Body of pancreas (tissue), 4 donors: Measurements from ENCODE around the gene H6PD.

ENCODE experiments used
- POLR2A ChIP-seq, 3 donors: fragments of 450-650 bp; IDR thresholded peaks; one replicate each; pipeline ENCODE4 v1.6.1; 2016; ENCODE audit warnings: antibody characterized with exemption in 3 of 3, mild to moderate bottlenecking in 2 of 3
- TF ChIP-seq, protein P1 (sequence below), 7 experiments: fragments of 450-650 bp in 4 of 7; fragments of 200-600 bp in 3 of 7; sonication (generic) in 3 of 7; IDR thresholded peaks; one replicate each; pipeline ENCODE4 v1.5.1; 2016 to 2019; ENCODE audit warnings: antibody characterized with exemption in 7 of 7

DNA sequence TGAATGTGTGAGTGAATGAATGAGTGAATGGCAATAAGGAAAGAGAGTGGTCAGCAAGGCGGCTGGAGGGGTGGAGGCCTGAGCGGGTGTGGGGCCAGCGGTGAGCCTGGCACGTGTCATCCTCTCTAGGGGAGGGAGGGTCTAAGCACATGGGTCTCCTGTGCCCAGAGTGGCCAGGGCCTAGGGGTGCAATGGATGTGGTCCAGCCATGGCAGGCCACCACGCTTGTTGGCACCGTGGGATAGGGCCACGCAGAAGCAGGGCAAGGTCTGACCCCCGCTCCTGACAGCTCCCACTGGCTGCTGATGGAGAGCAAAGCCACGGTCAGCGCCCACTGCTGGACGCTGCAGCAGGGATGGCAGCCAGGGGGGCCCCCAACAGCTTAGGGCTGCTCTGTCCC lies 38.6 kb downstream of the H6PD start:
- TF ChIP-seq, protein P1, sequence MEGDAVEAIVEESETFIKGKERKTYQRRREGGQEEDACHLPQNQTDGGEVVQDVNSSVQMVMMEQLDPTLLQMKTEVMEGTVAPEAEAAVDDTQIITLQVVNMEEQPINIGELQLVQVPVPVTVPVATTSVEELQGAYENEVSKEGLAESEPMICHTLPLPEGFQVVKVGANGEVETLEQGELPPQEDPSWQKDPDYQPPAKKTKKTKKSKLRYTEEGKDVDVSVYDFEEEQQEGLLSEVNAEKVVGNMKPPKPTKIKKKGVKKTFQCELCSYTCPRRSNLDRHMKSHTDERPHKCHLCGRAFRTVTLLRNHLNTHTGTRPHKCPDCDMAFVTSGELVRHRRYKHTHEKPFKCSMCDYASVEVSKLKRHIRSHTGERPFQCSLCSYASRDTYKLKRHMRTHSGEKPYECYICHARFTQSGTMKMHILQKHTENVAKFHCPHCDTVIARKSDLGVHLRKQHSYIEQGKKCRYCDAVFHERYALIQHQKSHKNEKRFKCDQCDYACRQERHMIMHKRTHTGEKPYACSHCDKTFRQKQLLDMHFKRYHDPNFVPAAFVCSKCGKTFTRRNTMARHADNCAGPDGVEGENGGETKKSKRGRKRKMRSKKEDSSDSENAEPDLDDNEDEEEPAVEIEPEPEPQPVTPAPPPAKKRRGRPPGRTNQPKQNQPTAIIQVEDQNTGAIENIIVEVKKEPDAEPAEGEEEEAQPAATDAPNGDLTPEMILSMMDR (IDR thresholded peaks at IDR 0.05) = no peak
- no peak for TF ChIP-seq POLR2A (IDR thresholded peaks at IDR 0.05)
